Smooth muscle cell of the brain vasculature (primary cell): ENCODE data around the gene FBXL7.

Experiments
- DNase-seq: peaks from one replicate; pipeline ENCODE4 v3.0.0-alpha.2; 2012; ENCODE audit warnings: low read depth, low spot score

Gene FBXL7

DNA sequence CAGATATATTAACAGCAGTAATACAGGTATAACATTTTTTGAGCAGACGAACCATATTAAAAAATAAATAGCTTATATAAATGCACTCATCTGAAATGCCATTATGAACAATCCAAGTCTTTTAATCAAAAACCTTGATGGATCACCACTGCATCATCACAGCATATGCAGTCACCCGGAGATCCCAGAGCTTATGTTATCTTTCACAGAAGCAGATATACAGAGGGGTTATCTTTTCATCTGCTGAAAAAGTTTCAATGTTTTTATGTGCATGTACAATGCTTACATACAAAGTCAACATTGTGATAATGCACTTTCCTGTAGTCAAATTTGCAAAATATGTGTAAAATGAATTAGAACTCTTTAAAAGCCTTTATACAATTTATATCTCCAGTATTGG lies 211.9 kb downstream of the FBXL7 start:
- no peak for DNase-seq

DNA sequence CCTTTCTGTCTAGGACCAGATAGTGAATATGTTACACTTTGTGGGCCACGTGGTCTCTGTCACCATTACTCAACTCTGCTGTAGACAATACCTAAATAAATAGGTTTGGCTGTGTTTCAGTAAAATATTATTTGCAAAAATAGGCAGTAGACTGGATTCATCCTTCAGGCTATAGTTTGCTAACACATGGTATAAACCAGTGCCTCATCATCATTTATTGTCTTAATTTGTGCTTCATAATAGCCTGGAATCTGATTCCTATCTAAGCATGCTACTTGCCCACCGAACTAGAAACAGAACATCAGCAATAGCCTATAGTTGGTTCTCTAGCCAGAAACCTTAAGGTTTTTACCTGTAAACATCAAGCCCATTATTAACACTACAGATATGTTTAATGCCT lies 215.6 kb downstream of the FBXL7 start:
- DNase-seq, result no peak

- DNase-seq, result no peak
Observed at GRCh38 chr5:15715967-15716366, 216.0 kb downstream of the FBXL7 start.

DNA sequence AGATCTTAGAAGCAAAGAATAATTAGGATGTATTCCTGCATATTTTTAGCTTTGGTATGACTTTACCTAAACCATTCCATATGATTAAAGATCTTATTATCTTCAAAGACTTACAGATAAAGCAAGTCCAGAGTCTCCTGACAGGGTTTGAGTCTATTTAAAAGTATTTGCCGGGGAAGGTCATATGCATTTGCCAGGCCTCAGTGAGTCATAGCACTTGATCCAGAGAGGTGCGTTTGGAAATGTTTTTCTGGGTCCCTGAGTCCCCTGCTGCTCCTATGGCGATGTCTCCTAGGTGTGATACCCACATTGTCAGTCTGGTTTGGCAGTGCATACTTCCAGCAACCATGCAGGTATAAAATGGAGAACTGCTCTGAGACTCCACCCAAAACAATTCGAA lies 217.0 kb downstream of the FBXL7 start:
- no peak for DNase-seq

DNA sequence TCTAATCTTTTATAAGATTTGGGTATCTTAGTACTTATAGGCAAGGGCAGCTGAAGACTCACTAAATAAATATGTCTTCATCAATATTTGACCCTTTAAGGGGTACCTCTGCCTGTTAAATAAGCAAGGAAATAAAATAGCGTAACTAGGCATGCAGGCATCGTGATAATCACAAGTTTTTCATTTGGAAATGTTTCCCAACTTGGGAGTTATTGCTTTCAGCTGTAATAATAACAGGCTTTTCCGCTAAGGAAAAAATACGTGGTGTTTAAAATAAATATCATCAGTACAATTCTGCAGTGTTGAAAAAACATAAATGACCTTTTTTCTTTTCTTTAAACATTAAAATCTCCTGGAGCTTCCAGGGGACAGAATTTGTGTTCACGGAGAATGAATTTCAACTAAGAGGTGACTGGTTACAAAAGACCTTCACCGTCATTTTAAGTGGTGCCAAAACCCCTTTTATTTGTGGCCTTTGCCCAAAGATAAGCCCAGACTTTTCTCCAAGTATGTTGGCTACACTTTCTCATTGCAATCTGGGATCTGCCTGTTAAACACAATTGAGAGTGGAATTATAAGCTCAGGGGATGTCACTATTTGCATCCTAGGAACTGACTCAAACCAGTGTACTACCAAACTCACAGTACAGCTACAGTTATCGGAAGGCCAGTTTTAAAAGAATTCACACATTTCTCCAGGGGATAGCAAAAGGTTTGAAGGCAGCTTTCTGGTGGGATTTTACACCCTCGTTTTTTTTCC lies 218.6 kb downstream of the FBXL7 start:
- DNase-seq, result no peak

DNA sequence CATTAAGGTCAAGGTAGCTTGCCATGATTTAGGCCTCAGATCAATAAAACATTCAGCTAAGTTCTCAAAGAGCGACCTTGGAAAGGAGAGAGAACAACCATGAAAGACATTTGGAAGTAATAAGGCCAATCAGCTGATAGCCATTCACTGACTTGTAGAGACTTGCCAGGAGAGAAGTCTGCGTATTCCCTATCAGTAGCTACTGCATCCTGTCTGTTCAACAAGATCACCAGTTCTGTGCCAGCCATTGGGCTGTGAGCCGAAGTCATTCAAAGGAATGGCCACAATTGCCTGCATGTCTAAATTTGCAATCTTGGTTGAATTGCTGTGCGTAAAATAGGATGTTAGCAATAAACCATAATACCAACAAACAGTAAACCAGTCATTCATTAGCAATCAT lies 219.8 kb downstream of the FBXL7 start:
- DNase-seq, result no peak

DNA sequence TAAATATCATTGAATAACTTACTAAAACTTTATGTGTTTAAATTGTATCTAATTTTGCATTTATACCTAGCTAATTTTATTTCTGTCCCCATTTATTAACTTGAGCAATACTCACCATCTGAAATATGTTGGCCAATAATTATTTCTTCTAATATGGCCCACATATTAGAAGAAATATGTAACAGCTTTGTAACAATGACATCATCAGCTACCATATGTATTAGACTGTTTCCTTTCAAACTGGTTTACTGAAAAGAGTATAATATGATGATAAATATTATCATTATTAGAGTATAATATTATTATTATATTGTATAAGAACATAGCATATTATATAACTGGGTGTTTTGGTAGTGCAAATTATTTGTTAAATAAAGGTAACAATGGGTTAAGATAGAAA lies 220.5 kb downstream of the FBXL7 start:
- DNase-seq, result no peak

DNA sequence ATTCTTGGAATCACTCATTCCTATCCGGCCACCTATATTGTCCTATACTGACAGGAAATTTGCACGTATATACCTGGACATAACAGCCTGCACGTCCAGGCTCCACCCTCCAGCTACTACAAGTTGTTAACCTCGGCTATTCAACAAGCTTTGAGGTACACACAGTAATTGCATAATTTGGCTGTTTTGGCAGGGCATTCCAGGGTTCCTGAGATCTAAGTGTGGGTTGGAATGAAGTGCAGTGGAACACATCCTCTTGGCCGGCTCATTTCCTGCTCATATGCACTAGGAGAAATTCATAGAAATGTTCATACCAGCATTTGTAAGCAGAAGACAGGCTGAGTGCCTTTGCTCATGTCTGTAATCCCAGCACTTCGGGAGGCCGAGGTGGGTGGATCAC lies 222.3 kb downstream of the FBXL7 start:
- DNase-seq, result no peak

DNA sequence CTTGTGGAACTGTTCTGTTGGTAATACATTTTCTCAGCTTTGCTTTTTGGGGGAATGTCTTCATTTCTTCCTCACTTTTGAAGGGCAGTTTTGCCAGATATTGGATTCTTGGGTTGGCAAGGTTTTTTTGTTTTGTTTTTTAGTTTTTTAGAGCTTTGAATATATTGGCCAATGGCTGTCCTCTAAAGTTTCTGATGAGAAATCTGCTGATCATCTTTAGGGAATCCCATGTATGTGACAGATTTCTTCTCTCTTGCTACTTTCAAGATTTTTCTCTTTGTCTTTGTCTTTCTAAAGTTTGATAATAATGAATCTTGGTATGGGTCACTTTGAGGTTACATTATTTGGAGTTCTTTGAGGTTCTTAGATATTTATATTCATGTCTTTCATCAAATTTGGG lies 227.4 kb downstream of the FBXL7 start:
- DNase-seq, result no peak

DNA sequence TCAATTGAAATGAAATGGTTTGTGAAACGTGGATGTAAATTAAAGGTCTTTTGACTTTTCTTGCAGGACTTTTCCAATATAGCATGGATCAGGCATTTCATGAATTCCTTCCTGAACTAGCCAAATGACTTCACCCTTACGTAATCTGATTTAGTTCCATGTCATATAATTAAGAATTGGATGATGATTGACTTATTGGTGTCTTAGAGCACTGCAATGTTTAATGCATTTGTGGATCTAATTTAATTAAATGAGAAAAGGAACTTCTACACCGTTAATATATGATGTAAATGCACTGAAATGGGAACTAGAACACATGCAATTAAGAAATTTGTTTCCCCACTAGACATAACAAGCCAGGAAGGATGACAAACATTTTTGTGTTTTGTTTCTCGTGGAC lies 228.8 kb downstream of the FBXL7 start:
- DNase-seq, result no peak

- DNase-seq, result no peak
Observed at GRCh38 chr5:15731699-15732098, 231.7 kb downstream of the FBXL7 start.

GRCh38 chr5:15734058-15734457 lies 234.1 kb downstream of the FBXL7 start:
- no peak for DNase-seq

- DNase-seq, result no peak
Observed at GRCh38 chr5:15737036-15737821, 237.2 kb downstream of the FBXL7 start.

GRCh38 chr5:15737871-15738664 lies 238.1 kb downstream of the FBXL7 start:
- no peak for DNase-seq

DNA sequence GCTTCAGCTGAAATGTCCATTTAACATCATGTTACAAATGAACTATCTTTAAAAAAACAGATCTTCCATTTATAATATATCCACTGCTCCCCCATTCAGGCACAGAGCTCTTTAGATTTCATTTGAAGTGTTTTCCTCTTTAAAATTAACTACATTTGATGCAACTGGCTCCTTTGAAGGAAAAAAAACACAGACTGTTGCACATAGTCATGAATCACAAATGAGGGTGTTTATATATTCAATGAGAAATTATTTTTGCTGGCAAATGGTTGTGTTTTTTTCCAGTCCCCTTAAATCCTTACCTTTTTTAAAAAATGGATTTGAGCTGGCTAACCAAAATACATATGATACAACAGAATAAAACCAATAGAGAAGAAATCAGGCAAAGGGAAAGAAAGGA lies 240.4 kb downstream of the FBXL7 start:
- no peak for DNase-seq

- DNase-seq, result no peak
Observed at GRCh38 chr5:15741591-15741990, 241.6 kb downstream of the FBXL7 start.

DNA sequence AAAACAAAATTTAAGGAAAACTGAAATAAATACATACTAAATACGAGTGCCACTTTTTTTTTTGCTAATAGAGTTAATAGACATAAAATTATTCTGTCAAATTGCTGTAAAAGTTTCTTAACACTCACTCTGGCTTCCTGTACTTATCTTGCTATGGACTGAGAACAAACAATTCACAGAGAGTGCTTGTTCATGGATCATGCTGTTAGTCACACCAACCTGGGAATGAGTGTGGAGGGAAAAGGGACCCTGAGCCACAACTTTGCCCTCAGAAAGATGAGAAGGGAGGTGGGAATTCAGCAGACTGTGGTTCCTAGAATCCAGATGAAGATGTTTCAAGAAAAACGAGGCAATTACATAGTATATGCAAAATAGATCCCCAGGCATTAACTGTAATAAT lies 246.9 kb downstream of the FBXL7 start:
- no peak for DNase-seq

DNA sequence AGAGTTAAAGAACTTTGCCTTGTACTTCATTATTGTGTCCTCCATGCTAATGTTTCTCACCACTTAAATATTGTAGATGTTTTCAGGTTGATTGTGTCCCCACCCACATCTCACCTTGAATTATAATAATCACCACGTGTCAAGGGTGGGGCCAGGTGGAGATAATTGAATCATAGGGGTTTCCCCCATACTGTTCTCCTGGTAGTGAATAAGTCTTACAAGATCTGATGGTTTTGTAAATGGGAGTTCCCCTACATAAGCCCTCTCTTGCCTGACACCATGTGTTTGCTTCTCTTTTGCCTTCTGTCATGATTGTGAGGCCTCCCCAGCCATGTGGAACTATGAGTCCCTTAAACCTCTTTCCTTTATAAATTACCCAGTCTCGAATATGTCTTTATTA lies 248.3 kb downstream of the FBXL7 start:
- DNase-seq, result no peak

- DNase-seq, result peak; percentile 24
Observed at GRCh38 chr5:15752663-15753285, 252.8 kb downstream of the FBXL7 start.

DNA sequence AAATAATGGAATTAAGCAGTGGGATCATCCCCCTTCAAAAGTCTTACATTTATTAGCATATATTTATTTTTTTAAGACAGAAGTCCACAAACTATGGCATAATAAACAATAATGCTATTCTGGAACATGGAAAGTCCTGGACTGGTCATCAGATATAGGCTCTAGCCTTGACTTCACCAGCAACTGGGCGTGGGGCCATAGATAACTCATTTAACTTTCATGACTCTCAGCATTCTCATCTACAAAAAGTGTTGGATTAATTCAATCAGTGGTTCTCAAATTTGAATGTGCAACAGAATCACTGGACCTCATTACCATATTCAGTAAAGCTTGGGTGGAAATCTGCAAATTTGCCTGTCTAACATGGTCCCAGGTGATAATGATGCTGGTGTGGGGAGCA lies 253.8 kb downstream of the FBXL7 start:
- DNase-seq, result no peak

DNA sequence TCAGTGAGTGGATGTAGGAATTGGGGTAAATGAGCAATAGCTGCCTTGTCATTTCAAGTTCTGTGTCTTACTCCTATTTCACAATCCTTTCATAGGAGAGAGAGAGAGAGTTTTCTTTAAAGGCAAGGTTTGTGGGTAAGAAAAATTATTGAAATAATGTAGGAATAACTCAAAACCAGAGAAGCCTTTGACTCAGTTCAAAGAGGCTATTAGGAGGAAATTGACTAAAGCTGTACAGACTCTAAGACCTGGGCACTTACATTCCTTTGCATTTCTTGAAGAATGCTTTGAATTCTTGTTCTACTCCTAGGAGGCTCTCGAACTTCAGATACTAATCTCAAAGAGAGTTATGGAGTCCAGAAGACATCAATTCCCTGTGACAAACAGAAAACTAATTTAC lies 257.1 kb downstream of the FBXL7 start:
- DNase-seq, result no peak

GRCh38 chr5:15757619-15758018 lies 257.6 kb downstream of the FBXL7 start:
- no peak for DNase-seq
